Fibroblast of the aortic adventitia (primary cell): ENCODE results near the gene PYGO2. TPM values are rescaled to one million over a fixed set of nuclear protein-coding genes. Genes with fewer than 3 reads are reported as not detected.

Source experiments
- DNase-seq: peaks from one replicate; pipeline ENCODE4 v3.0.0-alpha.2; 2010; ENCODE audit warnings: low read depth
- H3K4me3 ChIP-seq: 2 replicates; pipeline ENCODE4 v1.5.1; 2011; ENCODE audit warnings: low read depth, mild to moderate bottlenecking, control low read depth, low read length, moderate library complexity
- total RNA-seq: library from RNA; depleted of rRNA; stranded (reverse); fragments of >200 nt; gene quantifications from 2 replicates; pipeline ENCODE4 v1.2.3, GENCODE V29; 2012; ENCODE audit warnings: low replicate concordance
- TF ChIP-seq, protein P1 (sequence below): IDR thresholded peaks from 2 replicates; pipeline ENCODE4 v1.5.1; 2011; ENCODE audit warnings: mild to moderate bottlenecking, low read length, control low read depth, inconsistent platforms; ENCODE audit not compliant: insufficient read depth

The PYGO2 gene
- total RNA-seq, 1 donor: 18.0 TPM

DNA sequence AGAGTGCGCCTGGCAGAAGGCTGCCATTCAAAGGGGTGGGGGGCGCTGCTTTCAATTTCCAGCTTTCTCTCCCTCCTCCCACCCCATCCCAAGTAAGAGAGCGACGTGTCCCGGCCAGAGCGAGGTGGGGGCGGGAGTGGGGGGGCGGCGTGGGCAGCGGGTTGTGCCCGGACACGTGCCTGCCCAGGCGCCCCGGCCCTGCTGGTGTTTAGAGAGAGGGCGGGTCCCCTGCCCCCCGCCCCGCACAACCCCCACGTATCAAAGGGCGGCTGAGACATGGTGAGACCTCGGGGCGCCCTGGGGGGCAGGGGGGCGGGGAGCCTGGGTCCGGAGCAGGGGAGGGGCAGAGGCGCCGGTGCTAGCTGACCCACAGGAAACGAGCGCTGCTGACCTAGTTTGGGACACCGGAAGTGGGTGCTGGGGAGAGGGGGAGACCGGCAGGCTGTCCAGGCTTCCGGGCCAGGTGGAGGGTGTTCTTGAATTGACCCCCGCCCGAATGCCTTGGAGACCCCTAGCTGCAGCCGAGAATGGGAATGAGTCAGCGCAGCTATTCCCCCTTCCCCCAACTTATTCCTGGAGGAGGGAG, 42.3 kb upstream of the PYGO2 start:
- H3K4me3 ChIP-seq: peak overlapping the region; percentile 91
- no peak for DNase-seq
- TF ChIP-seq, protein P1, sequence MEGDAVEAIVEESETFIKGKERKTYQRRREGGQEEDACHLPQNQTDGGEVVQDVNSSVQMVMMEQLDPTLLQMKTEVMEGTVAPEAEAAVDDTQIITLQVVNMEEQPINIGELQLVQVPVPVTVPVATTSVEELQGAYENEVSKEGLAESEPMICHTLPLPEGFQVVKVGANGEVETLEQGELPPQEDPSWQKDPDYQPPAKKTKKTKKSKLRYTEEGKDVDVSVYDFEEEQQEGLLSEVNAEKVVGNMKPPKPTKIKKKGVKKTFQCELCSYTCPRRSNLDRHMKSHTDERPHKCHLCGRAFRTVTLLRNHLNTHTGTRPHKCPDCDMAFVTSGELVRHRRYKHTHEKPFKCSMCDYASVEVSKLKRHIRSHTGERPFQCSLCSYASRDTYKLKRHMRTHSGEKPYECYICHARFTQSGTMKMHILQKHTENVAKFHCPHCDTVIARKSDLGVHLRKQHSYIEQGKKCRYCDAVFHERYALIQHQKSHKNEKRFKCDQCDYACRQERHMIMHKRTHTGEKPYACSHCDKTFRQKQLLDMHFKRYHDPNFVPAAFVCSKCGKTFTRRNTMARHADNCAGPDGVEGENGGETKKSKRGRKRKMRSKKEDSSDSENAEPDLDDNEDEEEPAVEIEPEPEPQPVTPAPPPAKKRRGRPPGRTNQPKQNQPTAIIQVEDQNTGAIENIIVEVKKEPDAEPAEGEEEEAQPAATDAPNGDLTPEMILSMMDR: no peak

- DNase-seq: no peak
- peak overlapping the region; percentile 91 for H3K4me3 ChIP-seq
- TF ChIP-seq, protein P1: no peak
These were observed 41.7 kb upstream of the PYGO2 start for GRCh38 chr1:155003227-155003765.

DNA sequence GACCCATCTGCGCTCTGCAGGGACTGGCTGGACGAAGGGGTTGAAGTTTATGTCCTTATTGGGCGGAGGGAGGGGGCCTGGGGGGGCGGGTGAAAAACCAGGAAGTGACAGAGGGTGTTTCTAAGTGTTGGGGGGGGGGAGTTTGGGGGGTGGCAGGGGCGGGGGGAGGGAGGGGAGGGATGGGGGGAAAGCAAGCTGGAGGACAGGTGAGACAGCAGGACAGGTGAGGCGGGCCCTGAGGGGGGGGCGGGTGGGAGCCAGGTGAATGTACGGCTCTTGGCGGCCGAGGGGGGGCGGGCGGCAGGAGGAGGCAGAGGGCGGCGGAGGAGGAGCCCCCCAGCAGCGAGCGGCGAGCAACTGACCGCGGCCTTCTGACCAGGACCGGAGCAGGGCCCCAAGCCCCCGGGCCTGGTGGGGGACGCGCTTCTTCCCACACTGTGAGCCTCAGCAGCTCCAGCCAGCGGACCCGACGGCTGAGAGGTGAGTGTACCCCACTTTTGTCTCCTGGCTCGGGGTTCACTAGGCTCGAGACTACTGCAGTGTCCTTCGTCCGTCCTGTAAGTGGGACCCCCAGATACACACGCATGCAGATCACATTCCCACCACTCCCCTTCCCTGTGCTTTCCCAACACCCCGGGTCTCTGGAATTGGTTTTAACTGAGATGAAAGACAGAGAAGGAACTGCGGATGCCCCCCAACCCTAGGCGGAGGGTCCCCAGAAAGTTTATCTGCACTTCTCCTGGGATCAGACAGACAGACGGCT, 41.1 kb upstream of the PYGO2 start, which contains the start of gene ZBTB7B:
ZBTB7B (plus strand) TSS at position 339 of the 763 bp plus-strand sequence. CDS start 11,859 bp downstream, outside the sequence.
- peak within 1 kb of the TSS; percentile 91 for H3K4me3 ChIP-seq
- TF ChIP-seq, protein P1: peak; percentile 14
- DNase-seq: no peak

- TF ChIP-seq, protein P1: peak; percentile 61
These were observed 40.3 kb upstream of the PYGO2 start for GRCh38 chr1:155001675-155002463.

GRCh38 chr1:155001425-155001674, 39.8 kb upstream of the PYGO2 start:
- DNase-seq: no peak
- TF ChIP-seq, protein P1: no peak
- peak overlapping the region; percentile 79 for H3K4me3 ChIP-seq

More at GRCh38 chr1:155001675-155002463, 40.3 kb upstream of the PYGO2 start:
- DNase-seq: peak; percentile 98
- H3K4me3 ChIP-seq: peak overlapping the region; percentile 91

DNA sequence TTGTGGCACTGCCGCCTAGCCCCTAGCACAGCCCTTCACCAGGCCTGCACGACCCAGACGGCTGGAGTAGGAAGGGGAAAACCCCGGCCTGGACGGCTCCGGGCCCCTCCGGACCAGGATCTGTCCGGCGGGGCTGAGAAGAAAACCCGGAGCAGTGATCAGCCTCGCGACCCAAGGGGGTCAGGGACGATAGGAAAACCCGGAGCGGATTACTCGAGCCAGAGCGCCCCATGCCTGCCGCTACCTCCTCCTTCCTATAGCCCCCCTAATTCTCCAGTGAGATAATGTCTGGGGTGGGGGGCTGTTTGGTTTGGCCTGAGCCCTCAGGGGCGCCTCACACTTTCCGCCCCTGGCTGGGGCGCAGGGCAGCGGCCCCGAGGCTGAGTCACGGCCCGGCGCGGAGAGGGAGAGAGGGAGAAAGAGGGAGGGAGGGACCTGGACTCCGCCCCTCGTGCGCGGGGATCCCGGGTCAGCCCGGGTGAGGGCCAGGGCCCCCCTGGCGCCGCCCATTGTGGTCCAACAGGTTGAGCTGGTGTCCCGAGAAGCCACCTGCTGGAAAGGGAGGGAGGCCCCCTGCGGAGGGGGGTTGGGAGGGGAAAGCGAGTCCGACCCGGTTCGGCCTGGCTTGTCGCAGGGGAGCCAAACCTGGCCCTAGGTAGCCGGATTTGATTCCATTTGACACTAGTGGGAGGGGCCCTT, 39.3 kb upstream of the PYGO2 start:
- TF ChIP-seq, protein P1: no peak
- H3K4me3 ChIP-seq: peak overlapping the region; percentile 79
- DNase-seq: peak; percentile 86
